Measurements from ENCODE around the gene SPINK4.

DNA sequence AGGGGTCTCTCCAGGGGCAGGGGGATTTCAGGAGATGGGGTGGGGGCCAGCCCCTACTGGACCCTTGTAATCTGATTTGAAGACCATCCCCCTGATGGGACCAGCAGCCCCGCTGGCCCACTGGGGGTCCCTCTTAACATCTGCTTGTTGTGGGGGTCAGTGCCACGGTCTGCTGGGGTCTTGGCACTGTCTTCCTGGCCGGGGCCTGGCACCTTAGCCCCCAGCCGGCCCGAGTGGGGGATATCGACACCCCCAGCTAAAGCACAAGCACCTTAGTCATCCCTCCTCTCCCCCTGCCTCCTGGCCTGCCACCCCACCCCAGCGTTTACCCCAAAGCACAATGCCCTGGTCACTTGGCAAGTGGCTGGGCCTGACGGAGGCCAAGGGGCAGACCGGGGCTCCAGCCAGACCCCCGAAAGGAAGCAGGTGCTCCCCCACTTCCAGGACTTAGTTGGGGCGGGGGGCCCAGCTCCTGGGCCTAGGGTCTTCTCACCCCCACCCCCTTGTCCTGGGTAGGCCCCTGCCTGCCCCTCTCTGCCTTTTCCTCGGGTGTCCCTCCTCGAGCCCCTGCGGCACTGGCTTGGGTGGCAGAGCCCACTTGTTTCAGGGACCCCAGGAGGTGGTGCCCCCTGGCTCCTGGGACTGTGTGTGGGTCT is 49.0 kb downstream of the SPINK4 start:
- TF ChIP-seq, protein P1, sequence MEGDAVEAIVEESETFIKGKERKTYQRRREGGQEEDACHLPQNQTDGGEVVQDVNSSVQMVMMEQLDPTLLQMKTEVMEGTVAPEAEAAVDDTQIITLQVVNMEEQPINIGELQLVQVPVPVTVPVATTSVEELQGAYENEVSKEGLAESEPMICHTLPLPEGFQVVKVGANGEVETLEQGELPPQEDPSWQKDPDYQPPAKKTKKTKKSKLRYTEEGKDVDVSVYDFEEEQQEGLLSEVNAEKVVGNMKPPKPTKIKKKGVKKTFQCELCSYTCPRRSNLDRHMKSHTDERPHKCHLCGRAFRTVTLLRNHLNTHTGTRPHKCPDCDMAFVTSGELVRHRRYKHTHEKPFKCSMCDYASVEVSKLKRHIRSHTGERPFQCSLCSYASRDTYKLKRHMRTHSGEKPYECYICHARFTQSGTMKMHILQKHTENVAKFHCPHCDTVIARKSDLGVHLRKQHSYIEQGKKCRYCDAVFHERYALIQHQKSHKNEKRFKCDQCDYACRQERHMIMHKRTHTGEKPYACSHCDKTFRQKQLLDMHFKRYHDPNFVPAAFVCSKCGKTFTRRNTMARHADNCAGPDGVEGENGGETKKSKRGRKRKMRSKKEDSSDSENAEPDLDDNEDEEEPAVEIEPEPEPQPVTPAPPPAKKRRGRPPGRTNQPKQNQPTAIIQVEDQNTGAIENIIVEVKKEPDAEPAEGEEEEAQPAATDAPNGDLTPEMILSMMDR (IDR thresholded peaks at IDR 0.05), result no peak
- TF ChIP-seq POLR2A (IDR thresholded peaks at IDR 0.05), result no peak

All from tibial nerve (tissue), 3 donors.